ENCODE results near the gene PRDX6. TPM values are rescaled to one million over a fixed set of nuclear protein-coding genes. Genes with fewer than 3 reads are reported as not detected.

PRDX6 gene
- total and polyA plus RNA-seq, 4 experiments from 2014 or later, result 69.9 to 112 (median 81.6) TPM

DNA sequence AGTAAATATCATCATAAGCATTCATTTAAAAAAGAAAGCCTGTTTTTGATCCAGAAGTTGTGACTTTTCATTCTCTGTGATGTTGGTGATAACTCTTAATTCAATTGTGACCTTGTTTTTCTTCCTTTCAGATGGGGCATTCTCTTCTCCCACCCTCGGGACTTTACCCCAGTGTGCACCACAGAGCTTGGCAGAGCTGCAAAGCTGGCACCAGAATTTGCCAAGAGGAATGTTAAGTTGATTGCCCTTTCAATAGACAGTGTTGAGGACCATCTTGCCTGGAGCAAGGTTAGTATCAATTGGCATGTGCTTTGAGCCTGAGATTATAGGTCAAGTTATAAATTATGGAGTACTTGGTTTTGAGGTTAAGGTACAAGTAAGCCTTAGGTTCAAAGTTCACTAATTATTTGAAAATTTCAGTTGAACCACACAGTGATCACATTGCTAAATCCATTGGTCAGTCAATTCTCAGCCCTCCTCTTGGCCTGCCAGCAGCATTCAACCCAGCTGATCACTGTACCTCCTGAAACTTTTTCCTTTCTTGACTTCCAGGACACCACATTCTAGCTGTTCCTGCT, 4.1 kb downstream of the PRDX6 start:
- POLR2A ChIA-PET (ENCODE audit: partially characterized antibody), result no interaction called here
- H3K27me3 ChIP-seq (ENCODE audit: insufficient read depth, low read length), result no peaks in the 10 kb centered on the region
- no peaks in the 10 kb centered on the region for H3K27me3 Mint-ChIP-seq
- peaks cover 38 to 63% of the 10 kb centered on the region in 2 donors for H3K36me3 Mint-ChIP-seq
- peaks cover 37% of the 10 kb centered on the region for H3K36me3 ChIP-seq (ENCODE audit: insufficient read depth, low read length)
- CTCF ChIA-PET (ENCODE audit: partially characterized antibody), result no interaction called here
- H3K4me3 ChIP-seq (ENCODE audit: low read length in 2 of 2), result no peak overlapping the region
- no peak overlapping the region for H3K4me3 Mint-ChIP-seq
- intact Hi-C loops (cut with micrococcal nuclease), result no loop called here
- peaks cover 12 to 36% (median 27%) of the 10 kb centered on the region in 4 donors for H3K4me1 Mint-ChIP-seq
- no peak overlapping the region for H3K27ac ChIP-seq (ENCODE audit: low read depth, low read length)
- H3K9me3 ChIP-seq (ENCODE audit: control insufficient read depth in 1 of 2, low read length in 2 of 2), result no peaks in the 10 kb centered on the region
- peaks cover 28% of the 10 kb centered on the region for H3K4me1 ChIP-seq (ENCODE audit: insufficient read depth, low read length)
- DNase-seq, result no peak
- peak overlapping the region in 3 of 7 donors; percentile 5 to 44 (median 34) for H3K27ac Mint-ChIP-seq
- H3K9me3 Mint-ChIP-seq, result no peaks in the 10 kb centered on the region

DNA sequence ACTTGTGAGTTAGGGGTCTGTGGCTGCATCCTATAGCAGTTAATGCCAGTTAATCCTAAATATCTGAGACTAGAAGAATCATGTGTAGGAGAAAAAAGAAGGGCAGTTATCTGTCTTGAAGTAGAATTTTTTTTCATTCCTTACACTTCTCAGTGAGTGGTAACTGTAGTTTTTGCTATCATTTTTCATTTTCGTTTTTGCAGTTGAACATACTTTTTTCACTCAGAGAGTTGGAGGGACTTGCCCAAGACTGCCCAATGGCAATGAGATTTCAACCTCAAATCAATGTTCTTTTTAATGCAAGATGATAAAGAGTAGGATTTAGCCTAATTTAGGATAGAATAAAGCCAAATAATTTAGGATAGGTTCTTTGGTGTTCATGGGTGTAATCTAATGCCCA, 5.5 kb downstream of the PRDX6 start:
- intact Hi-C loops (cut with micrococcal nuclease), result no loop called here
- no peak overlapping the region for H3K27ac ChIP-seq (ENCODE audit: low read depth, low read length)

DNA sequence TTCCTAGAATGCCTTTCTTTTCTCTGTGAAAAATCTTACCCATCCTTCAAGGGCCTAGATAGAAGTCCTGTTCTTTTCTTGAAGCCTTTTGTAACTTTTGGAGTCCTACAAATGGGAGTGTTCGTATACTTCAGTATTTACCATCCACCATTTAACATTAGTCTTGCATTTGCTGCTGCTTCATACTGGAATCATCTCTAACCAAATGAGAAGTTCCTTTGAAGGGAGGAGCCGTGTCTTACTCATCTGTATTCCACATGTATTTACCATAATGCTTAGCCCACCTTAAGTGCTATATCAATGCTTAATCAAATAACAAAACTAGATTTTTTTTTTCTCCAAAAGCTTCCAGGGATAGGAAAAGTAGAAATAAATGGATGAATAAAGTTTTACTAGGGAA, 7.1 kb downstream of the PRDX6 start:
- Mint-ChIP-seq H3K27me3 (no peaks in the 10 kb centered on the region), H3K36me3 (peaks cover 60 to 86% of the 10 kb centered on the region in 2 donors), H3K27ac (peak overlapping the region in 1 of 7 donors; percentile 31), H3K4me3 (no peak overlapping the region), H3K9me3 (no peaks in the 10 kb centered on the region), H3K4me1 (peaks cover 4 to 18% (median 12%) of the 10 kb centered on the region in 4 donors)
- DNase-seq, result no peak
- CTCF ChIA-PET (ENCODE audit: partially characterized antibody), result no interaction called here
- H3K4me1 ChIP-seq (ENCODE audit: insufficient read depth, low read length), result peaks cover 11% of the 10 kb centered on the region
- no peaks in the 10 kb centered on the region for H3K9me3 ChIP-seq (ENCODE audit: control insufficient read depth in 1 of 2, low read length in 2 of 2)
- H3K27ac ChIP-seq (ENCODE audit: low read depth, low read length), result no peak overlapping the region
- POLR2A ChIA-PET (ENCODE audit: partially characterized antibody), result no interaction called here
- H3K27me3 ChIP-seq (ENCODE audit: insufficient read depth, low read length), result no peaks in the 10 kb centered on the region
- peaks cover 57% of the 10 kb centered on the region for H3K36me3 ChIP-seq (ENCODE audit: insufficient read depth, low read length)
- H3K4me3 ChIP-seq (ENCODE audit: low read length in 2 of 2), result no peak overlapping the region
- intact Hi-C loops (cut with micrococcal nuclease), result no loop called here

More for the DNA sequence above, 5.5 kb downstream of the PRDX6 start:
- DNase-seq, result no peak
- no peak overlapping the region for H3K4me3 ChIP-seq (ENCODE audit: low read length in 2 of 2)
- Mint-ChIP-seq H3K36me3 (peaks cover 45 to 74% of the 10 kb centered on the region in 2 donors), H3K4me3 (no peak overlapping the region), H3K27me3 (no peaks in the 10 kb centered on the region), H3K27ac (no peak overlapping the region), H3K9me3 (no peaks in the 10 kb centered on the region), H3K4me1 (peaks cover 12 to 34% (median 23%) of the 10 kb centered on the region in 4 donors)
- ChIA-PET POLR2A (ENCODE audit: partially characterized antibody) (no interaction called here), CTCF (ENCODE audit: partially characterized antibody) (no interaction called here)
- H3K9me3 ChIP-seq (ENCODE audit: control insufficient read depth in 1 of 2, low read length in 2 of 2), result no peaks in the 10 kb centered on the region
- H3K4me1 ChIP-seq (ENCODE audit: insufficient read depth, low read length), result peaks cover 27% of the 10 kb centered on the region
- no peaks in the 10 kb centered on the region for H3K27me3 ChIP-seq (ENCODE audit: insufficient read depth, low read length)
- H3K36me3 ChIP-seq (ENCODE audit: insufficient read depth, low read length), result peaks cover 49% of the 10 kb centered on the region

DNA sequence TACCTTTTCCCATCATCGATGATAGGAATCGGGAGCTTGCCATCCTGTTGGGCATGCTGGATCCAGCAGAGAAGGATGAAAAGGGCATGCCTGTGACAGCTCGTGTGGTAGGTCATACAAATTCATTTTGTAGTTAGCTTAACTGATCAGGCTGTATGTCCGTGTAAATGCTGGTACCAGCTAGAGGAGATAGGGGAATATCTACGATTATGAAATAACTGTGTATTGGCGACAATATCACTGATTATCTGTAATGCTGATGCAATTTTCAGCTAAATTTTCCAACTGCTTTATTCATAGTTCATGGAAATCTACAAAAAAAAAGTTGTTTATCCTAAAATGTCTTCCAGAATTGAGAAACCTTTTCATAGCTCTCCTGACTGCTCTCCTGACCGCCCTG, 8.3 kb downstream of the PRDX6 start:
- H3K4me1 ChIP-seq (ENCODE audit: insufficient read depth, low read length), result no peaks in the 10 kb centered on the region
- H3K36me3 ChIP-seq (ENCODE audit: insufficient read depth, low read length), result peaks cover 58% of the 10 kb centered on the region
- Mint-ChIP-seq H3K36me3 (peaks cover 69 to 87% of the 10 kb centered on the region in 2 donors), H3K27me3 (no peaks in the 10 kb centered on the region), H3K27ac (peak overlapping the region in 2 of 7 donors; percentile 6 to 53), H3K4me3 (no peak overlapping the region), H3K4me1 (peaks cover 1 to 7% (median 2%) of the 10 kb centered on the region in 4 donors), H3K9me3 (no peaks in the 10 kb centered on the region)
- H3K27ac ChIP-seq (ENCODE audit: low read depth, low read length), result no peak overlapping the region
- ChIA-PET CTCF (ENCODE audit: partially characterized antibody) (interaction anchor here (1.1 kb wide), 1 partner anchor 57 kb away, joined by 4 read pairs; no protein-coding TSS in a partner anchor), POLR2A (ENCODE audit: partially characterized antibody) (interaction anchor here (0.9 kb wide), 1 partner anchor 8 kb away, joined by 4 read pairs; the partner anchor contains the start of gene PRDX6)
- no peak for DNase-seq
- intact Hi-C loops (cut with micrococcal nuclease), result no loop called here
- no peak overlapping the region for H3K4me3 ChIP-seq (ENCODE audit: low read length in 2 of 2)
- no peaks in the 10 kb centered on the region for H3K9me3 ChIP-seq (ENCODE audit: control insufficient read depth in 1 of 2, low read length in 2 of 2)
- H3K27me3 ChIP-seq (ENCODE audit: insufficient read depth, low read length), result no peaks in the 10 kb centered on the region

- H3K27ac Mint-ChIP-seq, result peak overlapping the region in 1 of 7 donors; percentile 3
- peaks cover 0 to 1% (median 0%) of the 10 kb centered on the region in 4 donors for H3K4me1 Mint-ChIP-seq
- Histone ChIP-seq H3K27ac (ENCODE audit: low read depth, low read length) (no peak overlapping the region), H3K4me1 (ENCODE audit: insufficient read depth, low read length) (no peaks in the 10 kb centered on the region), H3K4me3 (ENCODE audit: low read length in 2 of 2) (no peak overlapping the region), H3K27me3 (ENCODE audit: insufficient read depth, low read length) (no peaks in the 10 kb centered on the region), H3K36me3 (ENCODE audit: insufficient read depth, low read length) (peaks cover 41% of the 10 kb centered on the region), H3K9me3 (ENCODE audit: control insufficient read depth in 1 of 2, low read length in 2 of 2) (no peaks in the 10 kb centered on the region)
- H3K27me3 Mint-ChIP-seq, result no peaks in the 10 kb centered on the region
- peaks cover 54 to 67% of the 10 kb centered on the region in 2 donors for H3K36me3 Mint-ChIP-seq
- intact Hi-C loops (cut with micrococcal nuclease), result no loop called here
- H3K4me3 Mint-ChIP-seq, result no peak overlapping the region
- H3K9me3 Mint-ChIP-seq, result no peaks in the 10 kb centered on the region
- DNase-seq, result no peak
- ChIA-PET CTCF (ENCODE audit: partially characterized antibody) (interaction anchor here (0.6 to 0.7 kb wide), 2 partner anchors 203 to 374 kb away, joined by 3 read pairs; no protein-coding TSS in a partner anchor), POLR2A (ENCODE audit: partially characterized antibody) (interaction anchor here (1.2 to 2.1 kb wide), 2 partner anchors 10 to 11 kb away, joined by 4 to 6 read pairs; partner anchors contain the start of gene PRDX6)
Observed at GRCh38 chr1:173488001-173488400, 10.9 kb downstream of the PRDX6 start.

GRCh38 chr1:173489149-173489600, 12.0 kb downstream of the PRDX6 start:
- Mint-ChIP-seq H3K4me1 (peaks cover 0 to under 1% (median 0%) of the 10 kb centered on the region in 4 donors), H3K27me3 (no peaks in the 10 kb centered on the region), H3K9me3 (no peaks in the 10 kb centered on the region), H3K36me3 (peaks cover 54 to 62% of the 10 kb centered on the region in 2 donors), H3K4me3 (no peak overlapping the region), H3K27ac (no peak overlapping the region)
- ChIA-PET POLR2A (ENCODE audit: partially characterized antibody) (no interaction called here), CTCF (ENCODE audit: partially characterized antibody) (no interaction called here)
- Histone ChIP-seq H3K4me3 (ENCODE audit: low read length in 2 of 2) (no peak overlapping the region), H3K9me3 (ENCODE audit: control insufficient read depth in 1 of 2, low read length in 2 of 2) (no peaks in the 10 kb centered on the region), H3K36me3 (ENCODE audit: insufficient read depth, low read length) (peaks cover 34% of the 10 kb centered on the region), H3K4me1 (ENCODE audit: insufficient read depth, low read length) (no peaks in the 10 kb centered on the region), H3K27ac (ENCODE audit: low read depth, low read length) (no peak overlapping the region), H3K27me3 (ENCODE audit: insufficient read depth, low read length) (no peaks in the 10 kb centered on the region)
- intact Hi-C loops (cut with micrococcal nuclease), result no loop called here
- no peak for DNase-seq

- intact Hi-C loops (cut with micrococcal nuclease), result no loop called here
- H3K9me3 Mint-ChIP-seq, result no peaks in the 10 kb centered on the region
- H3K4me1 ChIP-seq (ENCODE audit: insufficient read depth, low read length), result no peaks in the 10 kb centered on the region
- H3K36me3 ChIP-seq (ENCODE audit: insufficient read depth, low read length), result peaks cover 34% of the 10 kb centered on the region
- POLR2A ChIA-PET (ENCODE audit: partially characterized antibody), result no interaction called here
- no peaks in the 10 kb centered on the region for H3K27me3 Mint-ChIP-seq
- H3K27me3 ChIP-seq (ENCODE audit: insufficient read depth, low read length), result no peaks in the 10 kb centered on the region
- H3K4me3 ChIP-seq (ENCODE audit: low read length in 2 of 2), result no peak overlapping the region
- no peaks in the 10 kb centered on the region for H3K9me3 ChIP-seq (ENCODE audit: control insufficient read depth in 1 of 2, low read length in 2 of 2)
- no peaks in the 10 kb centered on the region for H3K4me1 Mint-ChIP-seq
- no peak for DNase-seq
- CTCF ChIA-PET (ENCODE audit: partially characterized antibody), result no interaction called here
- H3K27ac Mint-ChIP-seq, result peak overlapping the region in 1 of 7 donors; percentile 22
- no peak overlapping the region for H3K4me3 Mint-ChIP-seq
- H3K27ac ChIP-seq (ENCODE audit: low read depth, low read length), result no peak overlapping the region
- H3K36me3 Mint-ChIP-seq, result peaks cover 52 to 54% of the 10 kb centered on the region in 2 donors
Observed at GRCh38 chr1:173489929-173490328, 12.8 kb downstream of the PRDX6 start.
